ENCODE data around the gene PAK1. TPM values are rescaled to one million over a fixed set of nuclear protein-coding genes. Genes with fewer than 3 reads are reported as not detected.

PAK1 gene
- total and polyA plus RNA-seq, 8 donors = 16.7 to 89.5 (median 46.5) TPM

DNA sequence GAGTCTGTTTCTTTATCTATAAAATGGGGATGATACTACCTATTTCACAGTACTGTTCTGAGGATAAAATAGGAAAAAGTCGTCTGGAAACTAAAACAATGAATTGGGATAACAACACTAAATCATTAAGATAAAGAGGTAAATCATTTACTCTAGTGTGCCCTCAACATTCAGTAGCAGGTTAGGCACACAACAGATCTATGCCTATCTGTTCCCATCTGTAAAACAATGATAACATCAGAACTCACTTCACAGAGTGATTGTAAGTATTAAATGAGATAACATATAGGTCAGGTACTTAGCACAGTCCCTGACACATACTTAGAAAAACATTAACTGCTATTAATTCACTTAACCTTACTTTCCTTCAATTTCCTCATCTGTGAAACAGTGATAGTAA is 36.9 kb downstream of the PAK1 start:
- no peak for DNase-seq
- Histone ChIP-seq H3K27ac (no peak overlapping the region), H3K9me3 (no peaks in the 10 kb centered on the region), H3K36me3 (no peaks in the 10 kb centered on the region), H3K4me3 (no peak overlapping the region), H3K4me1 (peaks cover 0 to 23% (median 12%) of the 10 kb centered on the region in 4 donors), H3K27me3 (no peaks in the 10 kb centered on the region)
- WGBS, 5 donors = 18 to 34% (median 27%) methylated on average over 1 of the region's 1 CpG
- intact Hi-C loops (cut with DNase I; ENCODE audit: low total_unique reads) = no loop called here
- TF ChIP-seq CTCF (IDR thresholded peaks at IDR 0.05) (no peak), POLR2AphosphoS5 (IDR thresholded peaks at IDR 0.05) (no peak), EP300 (IDR thresholded peaks at IDR 0.05) (no peak)

- Histone ChIP-seq H3K4me3 (no peak overlapping the region), H3K9me3 (no peaks in the 10 kb centered on the region), H3K36me3 (no peaks in the 10 kb centered on the region), H3K27ac (no peak overlapping the region), H3K27me3 (no peaks in the 10 kb centered on the region), H3K4me1 (peaks cover 0 to 23% (median 11%) of the 10 kb centered on the region in 4 donors)
- TF ChIP-seq EP300 (IDR thresholded peaks at IDR 0.05) (no peak), POLR2A (IDR thresholded peaks at IDR 0.05) (no peak), CTCF (IDR thresholded peaks at IDR 0.05) (no peak), POLR2AphosphoS5 (IDR thresholded peaks at IDR 0.05) (no peak)
- DNase-seq = no peak
- intact Hi-C loops (cut with DNase I; ENCODE audit: low total_unique reads) = no loop called here
- 11 to 26% (median 17%) methylated on average over 1 of the region's 1 CpG for WGBS, 5 donors
These were observed 37.4 kb downstream of the PAK1 start for GRCh38 chr11:77436506-77436905.

GRCh38 chr11:77435972-77436371 is 37.9 kb downstream of the PAK1 start:
- H3K4me3 ChIP-seq = no peak overlapping the region
- no peak for DNase-seq
- no peaks in the 10 kb centered on the region for H3K27me3 ChIP-seq
- no peaks in the 10 kb centered on the region for H3K9me3 ChIP-seq
- no peaks in the 10 kb centered on the region for H3K36me3 ChIP-seq
- WGBS, 5 donors = 83 to 92% (median 90%) methylated on average over 2 of the region's 2 CpGs
- H3K27ac ChIP-seq = no peak overlapping the region
- H3K4me1 ChIP-seq = peaks cover 0 to 23% (median 11%) of the 10 kb centered on the region in 4 donors
- TF ChIP-seq CTCF (IDR thresholded peaks at IDR 0.05) (no peak), EP300 (IDR thresholded peaks at IDR 0.05) (no peak), POLR2A (IDR thresholded peaks at IDR 0.05) (no peak), POLR2AphosphoS5 (IDR thresholded peaks at IDR 0.05) (no peak)
- intact Hi-C loops (cut with DNase I; ENCODE audit: low total_unique reads) = no loop called here

DNA sequence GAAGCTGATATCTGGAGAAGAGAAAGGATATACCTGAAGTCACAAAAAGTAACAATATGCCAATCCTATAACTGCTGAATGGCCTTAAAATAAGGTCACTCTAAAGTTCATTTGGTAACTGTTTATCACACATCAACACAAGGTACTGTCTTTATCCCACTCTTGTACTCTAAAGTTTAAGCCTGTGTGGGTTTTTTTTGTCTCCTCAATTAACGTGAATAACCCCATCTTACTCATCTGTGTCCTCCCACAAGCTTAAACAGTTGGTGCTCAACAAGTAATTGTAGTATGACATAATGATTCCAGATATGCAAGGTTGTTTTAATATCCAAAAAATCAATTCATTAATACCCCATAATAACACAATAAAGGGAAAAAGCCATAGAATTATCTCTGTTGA is 42.1 kb downstream of the PAK1 start:
- no peak overlapping the region for H3K4me3 ChIP-seq
- TF ChIP-seq POLR2A (IDR thresholded peaks at IDR 0.05) (no peak), EP300 (IDR thresholded peaks at IDR 0.05) (no peak), CTCF (IDR thresholded peaks at IDR 0.05) (no peak), POLR2AphosphoS5 (IDR thresholded peaks at IDR 0.05) (no peak)
- H3K4me1 ChIP-seq = peaks cover 0 to 7% (median 5%) of the 10 kb centered on the region in 4 donors
- 80 to 86% (median 83%) methylated on average over 1 of the region's 1 CpG for WGBS, 5 donors
- no peaks in the 10 kb centered on the region for H3K36me3 ChIP-seq
- DNase-seq = no peak
- no peaks in the 10 kb centered on the region for H3K9me3 ChIP-seq
- no peaks in the 10 kb centered on the region for H3K27me3 ChIP-seq
- no peak overlapping the region for H3K27ac ChIP-seq
- intact Hi-C loops (cut with DNase I; ENCODE audit: low total_unique reads) = no loop called here
